HepG2 (cell line): ENCODE data around the gene TIMM17B. TPM values are rescaled to one million over a fixed set of nuclear protein-coding genes. Genes with fewer than 3 reads are reported as not detected.

Source experiments
- ETS1 ChIP-seq: sonication (generic); formaldehyde crosslinking; IDR thresholded peaks from 2 replicates; pipeline ENCODE4 v1.4.0; 2020; ENCODE audit warnings: missing genetic modification reagents
- FOSL2 ChIP-seq: sonication (generic); formaldehyde crosslinking; IDR thresholded peaks from 2 replicates; pipeline ENCODE4 v1.4.0; 2020; ENCODE audit warnings: missing genetic modification reagents
- GPN1 ChIP-seq: sonication (generic); formaldehyde crosslinking; IDR thresholded peaks from 2 replicates; pipeline ENCODE4 v1.5.1; 2020; ENCODE audit warnings: missing genetic modification reagents, borderline replicate concordance
- IKZF1 ChIP-seq: fragments of 450-650 bp; IDR thresholded peaks from 2 replicates; pipeline ENCODE4 v1.7.1; 2016
- MXD3 ChIP-seq: IDR thresholded peaks from 2 replicates; pipeline ENCODE4 v1.6.1; 2016; ENCODE audit warnings: mild to moderate bottlenecking, missing biosample characterization, missing genetic modification reagents
- NR2F6 ChIP-seq, 2 experiments: IDR thresholded peaks; 2 replicates each; pipeline ENCODE4 v1.6.1; 2016; ENCODE audit warnings: antibody characterized with exemption in 1 of 2, mild to moderate bottlenecking in 1 of 2
- POLR2AphosphoS2 ChIP-seq: IDR thresholded peaks from 2 replicates; pipeline ENCODE4 v1.6.1; 2011; ENCODE audit warnings: low read depth, low read length, improper control_type of control experiment
- TSC22D2 ChIP-seq: sonication (generic); formaldehyde crosslinking; IDR thresholded peaks from 2 replicates; pipeline ENCODE4 v1.5.1; 2020; ENCODE audit warnings: missing genetic modification reagents, mild to moderate bottlenecking, borderline replicate concordance
- ZFX ChIP-seq: sonication (generic); formaldehyde crosslinking; IDR thresholded peaks from 2 replicates; pipeline ENCODE4 v1.4.0; 2020; ENCODE audit warnings: mild to moderate bottlenecking, low read depth, missing genetic modification reagents, moderate library complexity
- ZNF143 ChIP-seq: sonication (generic); formaldehyde crosslinking; IDR thresholded peaks from 2 replicates; pipeline ENCODE4 v1.4.0; 2020; ENCODE audit warnings: missing genetic modification reagents
- ZNF260 ChIP-seq: sonication (generic); formaldehyde crosslinking; IDR thresholded peaks from 2 replicates; pipeline ENCODE4 v1.4.0; 2020; ENCODE audit warnings: missing genetic modification reagents, low read depth, mild to moderate bottlenecking, borderline replicate concordance
- ZNF264 ChIP-seq: sonication (generic); formaldehyde crosslinking; IDR thresholded peaks from 2 replicates; pipeline ENCODE4 v1.4.0; 2020; ENCODE audit warnings: missing genetic modification reagents
- ZNF574 ChIP-seq: sonication (generic); formaldehyde crosslinking; IDR thresholded peaks from 2 replicates; pipeline ENCODE4 v1.4.0; 2020; ENCODE audit warnings: missing genetic modification reagents
- ZNF619 ChIP-seq: sonication (generic); formaldehyde crosslinking; IDR thresholded peaks from 2 replicates; pipeline ENCODE4 v1.4.0; 2020; ENCODE audit warnings: mild to moderate bottlenecking, missing genetic modification reagents
- polyA plus RNA-seq, 8 experiments: library from polyadenylated mRNA; depleted of rRNA in 3 of 8; stranded (reverse) in 7 of 8; unstranded in 1 of 8; fragments of >200 nt; fragmentation: Illumina TruSeq in 4 of 8; extraction: Trizol in 4 of 8; gene quantifications; 2 replicates each; pipeline versions ENCODE4 v1.2.1 to v1.2.3, GENCODE V29; 2011 to 2016; ENCODE audit warnings: low read depth in 4 of 8, missing spikeins in 1 of 8, mixed read lengths in 1 of 8; ENCODE audit not compliant: insufficient read depth in 1 of 8
- total RNA-seq, 5 experiments: library from RNA; depleted of rRNA; stranded (reverse); fragments of >200 nt; fragmentation: Illumina TruSeq; extraction: Trizol; gene quantifications; 2 replicates each; pipeline ENCODE4 v1.2.3, GENCODE V29; 2016; ENCODE audit warnings: low read depth in 1 of 5

Gene TIMM17B
- total and polyA plus RNA-seq, 2 of the 13 experiments (the other 11 are each of a cell fraction or from before 2014, with no cell fraction given), result 56.0 to 72.5 TPM

GRCh38 chrX:48892896-48893295 lies 4.7 kb downstream of the TIMM17B start (continued):
- no peak for TF ChIP-seq ZNF574
- no peak for TF ChIP-seq IKZF1
- no peak for TF ChIP-seq ZNF260 (CRISPR knock-in tag)
- no peak for TF ChIP-seq FOSL2
- no peak for TF ChIP-seq MXD3 (CRISPR knock-in tag)
- TF ChIP-seq TSC22D2 (CRISPR knock-in tag), result no peak
- no peak for TF ChIP-seq ETS1 (CRISPR knock-in tag)
- TF ChIP-seq ZNF143 (CRISPR knock-in tag), result no peak
- no peak for TF ChIP-seq ZNF619 (CRISPR knock-in tag)
- TF ChIP-seq POLR2AphosphoS2, result no peak
- no peak for TF ChIP-seq NR2F6 (IDR thresholded peaks at IDR 0.05)
- no peak for TF ChIP-seq NR2F6 (CRISPR knock-in tag; IDR thresholded peaks at IDR 0.05)
- TF ChIP-seq GPN1 (CRISPR knock-in tag), result no peak
- no peak for TF ChIP-seq ZNF264 (CRISPR knock-in tag)
- no peak for TF ChIP-seq ZFX (CRISPR knock-in tag)
